ENCODE measurements around the gene ZDHHC8.

DNA sequence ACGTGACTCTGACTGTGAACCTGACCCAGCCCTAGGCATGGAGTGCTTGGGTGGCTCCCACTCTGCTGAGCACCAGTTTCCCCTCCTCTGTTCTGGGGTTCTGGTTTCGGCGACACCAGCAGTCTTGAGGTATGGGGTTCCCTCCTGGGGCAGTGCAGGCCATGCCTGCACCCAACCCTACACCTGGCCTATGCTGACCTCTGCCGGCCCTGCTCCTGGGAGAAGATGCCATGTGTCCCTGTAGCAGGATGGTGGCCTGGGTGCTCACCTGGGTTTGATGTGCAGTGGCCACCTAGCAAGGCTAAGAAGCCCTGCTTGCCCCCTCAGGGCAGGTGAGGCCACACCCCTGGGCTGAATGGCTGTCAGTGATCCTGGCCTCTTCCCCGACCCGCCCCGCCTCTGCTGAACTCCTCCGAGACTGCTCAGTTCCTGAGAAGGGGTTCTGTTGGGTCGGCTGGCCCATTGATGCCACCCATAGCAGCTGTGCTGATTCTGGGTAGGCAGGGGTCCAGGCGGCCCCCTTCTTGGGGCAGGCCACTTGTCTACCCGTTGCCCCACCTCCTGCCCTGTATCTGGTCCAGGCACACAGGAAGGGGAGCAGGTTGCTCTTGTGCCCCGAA, 2.4 kb downstream of the ZDHHC8 start:
- TF ChIP-seq POLR2A (IDR thresholded peaks at IDR 0.05), result no peak
- TF ChIP-seq POLR2AphosphoS5 (IDR thresholded peaks at IDR 0.05), result no peak
- TF ChIP-seq CTCF (IDR thresholded peaks at IDR 0.05), result no peak
- TF ChIP-seq EP300 (IDR thresholded peaks at IDR 0.05), result no peak
